Endodermal cell (in vitro differentiated cells): Measurements from ENCODE around the gene TSHZ2. TPM values are rescaled to one million over a fixed set of nuclear protein-coding genes. Genes with fewer than 3 reads are reported as not detected.

Experiments
- DNase-seq: peaks from one replicate; pipeline ENCODE4 v3.0.0-alpha.2; 2017
- H3K27ac ChIP-seq: 2 replicates; pipeline ENCODE4 v1.5.1; 2013; ENCODE audit warnings: mild to moderate bottlenecking, low read depth, low read length, moderate library complexity
- H3K27me3 ChIP-seq: 2 replicates; pipeline ENCODE4 v1.6.1; 2013; ENCODE audit warnings: mild to moderate bottlenecking, low read length, moderate library complexity; ENCODE audit not compliant: insufficient read depth, control insufficient read depth, poor library complexity, severe bottlenecking
- H3K36me3 ChIP-seq: 2 replicates; pipeline ENCODE4 v1.7.0; 2013; ENCODE audit warnings: mild to moderate bottlenecking, low read length, moderate library complexity; ENCODE audit not compliant: control insufficient read depth, insufficient read depth
- H3K4me1 ChIP-seq: one replicate; pipeline ENCODE4 v1.7.0; 2013; ENCODE audit warnings: low read length; ENCODE audit not compliant: control insufficient read depth, insufficient read depth
- H3K4me3 ChIP-seq: 2 replicates; pipeline ENCODE4 v1.5.1; 2013; ENCODE audit warnings: mild to moderate bottlenecking, low read length, moderate library complexity
- H3K9ac ChIP-seq: 2 replicates; pipeline ENCODE4 v1.6.1; 2013; ENCODE audit warnings: mild to moderate bottlenecking, low read length, moderate library complexity; ENCODE audit not compliant: poor library complexity, severe bottlenecking; ENCODE audit errors: extremely low read depth
- H3K9me3 ChIP-seq: 2 replicates; pipeline ENCODE4 v1.6.1; 2013; ENCODE audit warnings: mild to moderate bottlenecking, low read length, moderate library complexity; ENCODE audit not compliant: control insufficient read depth
- H3K27ac Mint-ChIP-seq: 2 replicates; pipeline ENCODE4 v1.8.0; 2020; ENCODE audit warnings: mixed read lengths
- H3K27me3 Mint-ChIP-seq: 2 replicates; pipeline ENCODE4 v1.8.0; 2021; ENCODE audit warnings: mild to moderate bottlenecking, mixed read lengths; ENCODE audit not compliant: insufficient read depth
- H3K36me3 Mint-ChIP-seq: 2 replicates; pipeline ENCODE4 v1.8.0; 2020; ENCODE audit warnings: low read depth, mixed read lengths
- H3K4me1 Mint-ChIP-seq: 2 replicates; pipeline ENCODE4 v1.8.0; 2020; ENCODE audit warnings: mixed read lengths
- H3K4me3 Mint-ChIP-seq: 2 replicates; pipeline ENCODE4 v1.8.0; 2020; ENCODE audit warnings: mild to moderate bottlenecking, moderate library complexity, mixed read lengths
- H3K9me3 Mint-ChIP-seq: 2 replicates; pipeline ENCODE4 v1.8.0; 2020; ENCODE audit warnings: mild to moderate bottlenecking, mixed read lengths
- CTCF ChIP-seq: fragments of 200-600 bp; sonication (generic); conservative IDR thresholded peaks from 2 replicates; pipeline ENCODE4 v1.5.0; 2021; ENCODE audit warnings: antibody characterized with exemption, mild to moderate bottlenecking
- WGBS, 2 experiments: methylation state at CpG; one replicate each; pipeline versions ENCODE4 v1.1.5 to v1.1.7; 2013; ENCODE audit warnings: missing lambda C conversion rate in 2 of 2, mixed read lengths in 1 of 2; ENCODE audit not compliant: insufficient coverage in 1 of 2, insufficient read length in 1 of 2; 5-methylcytosine and 5-hydroxymethylcytosine counted together
- total RNA-seq, 2 donors: library from RNA; stranded (reverse); fragmentation: NEBNext Ultra II Directional in 1 of 2; extraction: Animal tissue kit (Norgen Biotek cat#: 25700) in 1 of 2; gene quantifications; 2 replicates in 1 of 2; 3 replicates in 1 of 2; pipeline ENCODE4 v1.2.1, GENCODE V29; 2021

Gene TSHZ2
- total RNA-seq, 2 donors from 2014 or later: 0.07 to 0.31 TPM

DNA sequence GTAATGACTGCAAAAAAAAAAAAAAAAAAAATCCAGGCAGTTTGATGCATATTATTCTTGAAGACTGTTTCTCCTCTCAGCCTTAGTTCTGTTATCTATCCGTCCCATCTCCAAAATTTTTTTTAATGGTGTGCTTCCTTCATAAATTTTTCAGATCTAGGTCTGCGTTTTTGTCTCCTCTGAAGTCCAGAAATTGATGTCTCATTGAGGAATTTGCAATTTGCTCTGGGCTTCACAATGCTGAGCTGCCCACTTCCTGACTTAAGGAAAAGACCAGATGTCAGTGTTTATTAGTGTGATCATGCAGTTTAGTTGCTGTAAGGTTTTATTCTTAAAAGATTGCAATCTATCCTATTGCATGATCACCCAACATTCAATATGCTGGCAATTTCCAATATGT, 323.9 kb downstream of the TSHZ2 start:
- TF ChIP-seq CTCF: no peak
- no peaks in the 10 kb centered on the region for H3K27me3 ChIP-seq
- no peaks in the 10 kb centered on the region for H3K9me3 Mint-ChIP-seq
- H3K4me1 Mint-ChIP-seq: no peaks in the 10 kb centered on the region
- H3K9me3 ChIP-seq: no peaks in the 10 kb centered on the region
- H3K27ac Mint-ChIP-seq: no peak overlapping the region
- H3K4me1 ChIP-seq: no peaks in the 10 kb centered on the region
- H3K27ac ChIP-seq: no peak overlapping the region
- 87 to 100% methylated on average over 2 of the region's 2 CpGs for WGBS, 2 experiments
- H3K4me3 ChIP-seq: no peak overlapping the region
- H3K36me3 Mint-ChIP-seq: no peaks in the 10 kb centered on the region
- H3K36me3 ChIP-seq: no peaks in the 10 kb centered on the region
- H3K27me3 Mint-ChIP-seq: no peaks in the 10 kb centered on the region
- H3K4me3 Mint-ChIP-seq: no peak overlapping the region
- DNase-seq: no peak
- H3K9ac ChIP-seq: no peak overlapping the region

DNA sequence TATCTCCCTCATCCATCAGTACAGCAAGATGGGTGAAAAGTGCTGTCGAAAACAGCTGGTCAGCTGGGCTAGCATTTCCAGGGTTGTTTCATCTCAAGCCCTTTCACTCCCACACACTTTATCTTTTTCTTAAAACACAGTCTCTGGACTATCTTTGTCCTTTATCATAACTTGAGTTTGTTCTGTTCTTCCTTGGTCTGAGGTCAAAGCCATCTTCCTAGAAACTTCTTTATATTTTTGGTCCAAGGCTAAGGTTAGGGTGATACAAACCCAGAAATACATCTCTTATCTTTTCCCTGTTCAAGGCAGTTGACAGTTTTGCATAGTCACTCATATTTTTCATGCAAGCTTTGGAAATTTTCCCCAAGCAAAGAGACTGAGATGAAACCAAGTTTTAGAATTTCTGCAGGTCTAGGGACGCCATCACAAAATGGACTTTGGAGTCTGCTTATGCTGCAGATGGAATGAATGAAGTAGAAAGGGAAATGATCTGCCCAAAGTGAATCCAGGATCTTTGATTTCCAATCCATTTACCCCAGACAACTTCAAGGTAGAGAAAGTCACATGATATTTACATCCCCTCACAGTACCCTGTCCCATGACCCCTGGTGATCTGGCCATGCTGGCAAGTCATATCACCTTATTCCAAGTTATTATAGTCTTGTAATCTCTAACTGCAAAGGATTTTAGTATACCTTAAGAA, 324.4 kb downstream of the TSHZ2 start:
- no peaks in the 10 kb centered on the region for H3K4me1 ChIP-seq
- no peaks in the 10 kb centered on the region for H3K36me3 ChIP-seq
- no peak overlapping the region for H3K27ac Mint-ChIP-seq
- no peaks in the 10 kb centered on the region for H3K9me3 ChIP-seq
- no peak overlapping the region for H3K4me3 ChIP-seq
- no peak overlapping the region for H3K27ac ChIP-seq
- no peak for TF ChIP-seq CTCF
- no peak overlapping the region for H3K4me3 Mint-ChIP-seq
- DNase-seq: no peak
- H3K9ac ChIP-seq: no peak overlapping the region
- no peaks in the 10 kb centered on the region for H3K27me3 ChIP-seq
- H3K4me1 Mint-ChIP-seq: no peaks in the 10 kb centered on the region
- no peaks in the 10 kb centered on the region for H3K9me3 Mint-ChIP-seq
- H3K27me3 Mint-ChIP-seq: no peaks in the 10 kb centered on the region
- H3K36me3 Mint-ChIP-seq: no peaks in the 10 kb centered on the region
- WGBS, 2 experiments: 93 to 98% methylated on average over 2 of the region's 2 CpGs

GRCh38 chr20:53297154-53297529, 325.0 kb downstream of the TSHZ2 start:
- Mint-ChIP-seq H3K4me3 (no peak overlapping the region), H3K9me3 (no peaks in the 10 kb centered on the region), H3K27ac (no peak overlapping the region), H3K4me1 (no peaks in the 10 kb centered on the region), H3K27me3 (no peaks in the 10 kb centered on the region), H3K36me3 (no peaks in the 10 kb centered on the region)
- no peak overlapping the region for H3K27ac ChIP-seq
- H3K4me1 ChIP-seq: no peaks in the 10 kb centered on the region
- H3K9ac ChIP-seq: no peak overlapping the region
- H3K27me3 ChIP-seq: no peaks in the 10 kb centered on the region
- WGBS, 2 experiments: 91 to 95% methylated on average over 6 to 7 of the region's 7 CpGs
- H3K9me3 ChIP-seq: no peaks in the 10 kb centered on the region
- H3K36me3 ChIP-seq: no peaks in the 10 kb centered on the region
- no peak overlapping the region for H3K4me3 ChIP-seq
- no peak for DNase-seq
- no peak for TF ChIP-seq CTCF
